ENCODE results near the gene SZT2. TPM values are rescaled to one million over a fixed set of nuclear protein-coding genes. Genes with fewer than 3 reads are reported as not detected.

The SZT2 gene
- polyA plus RNA-seq, 1 experiment, result 9.4 TPM

DNA sequence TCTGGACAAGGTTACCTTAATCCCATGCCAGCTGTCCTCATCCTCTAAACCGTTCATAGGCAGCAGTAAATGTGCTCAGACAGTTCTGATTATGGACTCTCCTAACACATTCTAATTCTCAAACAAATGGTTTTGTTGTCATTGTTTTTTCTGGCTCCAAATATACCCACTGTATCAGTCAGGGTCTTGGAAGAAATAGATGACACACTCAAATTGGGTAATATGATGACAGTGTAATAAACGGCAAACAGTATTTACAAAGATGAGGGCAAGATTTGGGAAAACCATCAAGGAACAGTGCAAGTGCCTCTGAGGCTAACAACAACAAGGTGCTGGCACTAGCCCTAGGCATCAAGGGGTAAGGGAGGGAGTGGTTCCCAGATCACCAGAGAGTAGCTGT lies 35.2 kb upstream of the SZT2 start:
- DNase-seq (ENCODE audit: low read depth, low spot score), result no peak
- Histone ChIP-seq H3K4me3 (ENCODE audit: low read depth, low read length) (no peak overlapping the region), H3K27ac (ENCODE audit: low read depth, low read length) (no peak overlapping the region), H3K9me3 (ENCODE audit: control insufficient read depth, insufficient read depth, low read length) (no peaks in the 10 kb centered on the region; the same call in 1 of the 2 replicates), H3K27me3 (ENCODE audit: control insufficient read depth, insufficient read depth, low read length) (no peaks in the 10 kb centered on the region)
- ChIA-PET POLR2A (interaction anchor here (0.6 kb wide), 1 partner anchor 13 kb away, joined by 3 read pairs; no protein-coding TSS in a partner anchor), CTCF (interaction anchor here (1.3 kb wide), 1 partner anchor 61 kb away, joined by 8 read pairs; no protein-coding TSS in a partner anchor)
- TF ChIP-seq, protein P1, sequence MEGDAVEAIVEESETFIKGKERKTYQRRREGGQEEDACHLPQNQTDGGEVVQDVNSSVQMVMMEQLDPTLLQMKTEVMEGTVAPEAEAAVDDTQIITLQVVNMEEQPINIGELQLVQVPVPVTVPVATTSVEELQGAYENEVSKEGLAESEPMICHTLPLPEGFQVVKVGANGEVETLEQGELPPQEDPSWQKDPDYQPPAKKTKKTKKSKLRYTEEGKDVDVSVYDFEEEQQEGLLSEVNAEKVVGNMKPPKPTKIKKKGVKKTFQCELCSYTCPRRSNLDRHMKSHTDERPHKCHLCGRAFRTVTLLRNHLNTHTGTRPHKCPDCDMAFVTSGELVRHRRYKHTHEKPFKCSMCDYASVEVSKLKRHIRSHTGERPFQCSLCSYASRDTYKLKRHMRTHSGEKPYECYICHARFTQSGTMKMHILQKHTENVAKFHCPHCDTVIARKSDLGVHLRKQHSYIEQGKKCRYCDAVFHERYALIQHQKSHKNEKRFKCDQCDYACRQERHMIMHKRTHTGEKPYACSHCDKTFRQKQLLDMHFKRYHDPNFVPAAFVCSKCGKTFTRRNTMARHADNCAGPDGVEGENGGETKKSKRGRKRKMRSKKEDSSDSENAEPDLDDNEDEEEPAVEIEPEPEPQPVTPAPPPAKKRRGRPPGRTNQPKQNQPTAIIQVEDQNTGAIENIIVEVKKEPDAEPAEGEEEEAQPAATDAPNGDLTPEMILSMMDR (IDR thresholded peaks at IDR 0.05; ENCODE audit: low read depth, low read length), result no peak

DNA sequence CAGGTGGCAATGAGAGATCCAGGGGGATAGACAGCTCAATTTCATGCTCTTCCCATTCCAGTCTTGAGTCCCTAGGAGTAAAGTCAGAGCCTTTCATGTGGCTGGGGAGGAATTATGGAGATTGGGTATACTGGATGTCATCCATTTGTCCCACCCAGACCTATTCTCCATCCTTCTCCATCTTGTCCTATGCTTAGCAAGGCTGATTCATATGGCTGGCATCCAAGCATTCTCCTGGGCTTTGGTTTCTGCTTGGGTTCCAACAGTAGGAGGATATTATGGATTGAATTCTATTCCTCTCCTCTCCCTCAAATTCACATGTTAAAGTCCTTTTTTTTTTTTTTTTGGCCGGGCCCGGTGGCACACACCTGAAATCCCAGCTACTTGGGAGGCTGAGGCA lies 34.8 kb upstream of the SZT2 start:
- CTCF ChIA-PET, result interaction anchor here (1.3 kb wide), 1 partner anchor 60 kb away, joined by 8 read pairs; no protein-coding TSS in a partner anchor
- DNase-seq (ENCODE audit: low read depth, low spot score), result no peak
- TF ChIP-seq, protein P1 (IDR thresholded peaks at IDR 0.05; ENCODE audit: low read depth, low read length), result no peak
- H3K4me3 ChIP-seq (ENCODE audit: low read depth, low read length), result no peak overlapping the region
- H3K9me3 ChIP-seq (ENCODE audit: control insufficient read depth, insufficient read depth, low read length), result no peaks in the 10 kb centered on the region; the same call in 1 of the 2 replicates
- H3K27me3 ChIP-seq (ENCODE audit: control insufficient read depth, insufficient read depth, low read length), result no peaks in the 10 kb centered on the region
- POLR2A ChIA-PET, result interaction anchor here (0.6 kb wide), 1 partner anchor 15 kb away, joined by 4 read pairs; no protein-coding TSS in a partner anchor
- no peak overlapping the region for H3K27ac ChIP-seq (ENCODE audit: low read depth, low read length)

DNA sequence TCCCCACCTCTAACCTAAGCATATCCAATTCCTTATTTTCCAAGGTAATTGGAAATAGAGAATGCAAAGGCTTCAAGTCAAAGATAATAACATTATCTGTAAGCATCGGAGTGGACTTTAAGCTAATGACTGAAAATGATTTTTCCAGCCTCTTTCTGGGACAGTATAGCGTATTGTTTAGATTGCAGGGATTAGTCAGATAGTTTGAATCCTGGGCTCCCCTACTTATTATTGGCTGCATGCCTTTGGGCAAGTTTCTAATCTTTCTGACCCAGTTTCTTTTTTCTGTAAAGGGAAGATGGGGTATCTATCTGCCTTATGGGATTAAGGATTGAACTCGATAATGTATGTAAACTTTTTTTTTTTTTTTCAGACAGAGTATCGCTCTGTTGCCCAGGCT lies 32.4 kb upstream of the SZT2 start:
- no peaks in the 10 kb centered on the region for H3K27me3 ChIP-seq (ENCODE audit: control insufficient read depth, insufficient read depth, low read length)
- TF ChIP-seq, protein P1 (IDR thresholded peaks at IDR 0.05; ENCODE audit: low read depth, low read length), result no peak
- H3K27ac ChIP-seq (ENCODE audit: low read depth, low read length), result no peak overlapping the region
- no peak for DNase-seq (ENCODE audit: low read depth, low spot score)
- CTCF ChIA-PET, result interaction anchor here (0.7 to 1.1 kb wide), 4 partner anchors 11 to 130 kb away, joined by 3 to 4 read pairs (median 3); partner anchors contain the start of gene ELOVL1
- no peaks in the 10 kb centered on the region; the same call in 1 of the 2 replicates for H3K9me3 ChIP-seq (ENCODE audit: control insufficient read depth, insufficient read depth, low read length)
- POLR2A ChIA-PET, result interaction anchor here (0.6 to 2.5 kb wide), 4 partner anchors 10 to 712 kb away, joined by 3 to 25 read pairs (median 4); partner anchors contain the start of genes C1orf210 and ELOVL1
- H3K4me3 ChIP-seq (ENCODE audit: low read depth, low read length), result no peak overlapping the region

GRCh38 chr1:43358121-43358745 lies 31.5 kb upstream of the SZT2 start:
- no peak for DNase-seq (ENCODE audit: low read depth, low spot score)
- ChIA-PET POLR2A (interaction anchor here (0.5 to 2.5 kb wide), 10 partner anchors 9 to 131 kb away, joined by 3 to 25 read pairs (median 5); partner anchors contain the start of genes C1orf210, ELOVL1, MED8 and SZT2), CTCF (interaction anchor here (0.6 to 2.3 kb wide), 6 partner anchors 16 to 442 kb away, joined by 3 to 15 read pairs (median 3); no protein-coding TSS in a partner anchor)
- peaks cover 4% of the 10 kb centered on the region; the same call in 1 of the 2 replicates for H3K9me3 ChIP-seq (ENCODE audit: control insufficient read depth, insufficient read depth, low read length)
- TF ChIP-seq, protein P1 (IDR thresholded peaks at IDR 0.05; ENCODE audit: low read depth, low read length), result peak; percentile 56
- H3K27ac ChIP-seq (ENCODE audit: low read depth, low read length), result peak overlapping the region; percentile 83
- peak overlapping the region; percentile 72 for H3K4me3 ChIP-seq (ENCODE audit: low read depth, low read length)
- H3K27me3 ChIP-seq (ENCODE audit: control insufficient read depth, insufficient read depth, low read length), result no peaks in the 10 kb centered on the region

Measured in AG04450 (cell line).